Neural cell (in vitro differentiated cells): ENCODE results near the gene LENG9.

ENCODE experiments used
- CTCF ChIP-seq: fragments of 450-650 bp; IDR thresholded peaks from 2 replicates; pipeline ENCODE4 v1.5.1; 2014; ENCODE audit warnings: antibody characterized with exemption, mild to moderate bottlenecking, moderate library complexity; ENCODE audit not compliant: poor library complexity, severe bottlenecking
- EZH2 ChIP-seq: fragments of 200-600, 300-800 bp; shearing (Covaris generic), sonication (generic); IDR thresholded peaks from 2 replicates; pipeline ENCODE4 v1.6.1; 2014; ENCODE audit warnings: antibody characterized with exemption, low read length, borderline replicate concordance, mild to moderate bottlenecking; ENCODE audit not compliant: insufficient read depth, poor library complexity, severe bottlenecking
- POLR2AphosphoS5 ChIP-seq: IDR thresholded peaks from 2 replicates; pipeline ENCODE4 v1.6.1; 2012
- RAD21 ChIP-seq: fragments of 450-650 bp; conservative IDR thresholded peaks from 2 replicates; pipeline ENCODE4 v1.6.1; 2014; ENCODE audit warnings: antibody characterized with exemption, mild to moderate bottlenecking, moderate library complexity
- REST ChIP-seq: IDR thresholded peaks from 2 replicates; pipeline ENCODE4 v1.6.1; 2012; ENCODE audit warnings: borderline replicate concordance
- SMC3 ChIP-seq: fragments of 450-650 bp; conservative IDR thresholded peaks from 2 replicates; pipeline ENCODE4 v1.6.1; 2014; ENCODE audit warnings: antibody characterized with exemption, mild to moderate bottlenecking, moderate library complexity; ENCODE audit not compliant: poor library complexity
- TAF1 ChIP-seq: IDR thresholded peaks from 2 replicates; pipeline ENCODE4 v1.6.1; 2012; ENCODE audit warnings: low read depth

GRCh38 chr19:54502518-54503048, 39.0 kb upstream of the LENG9 start, which contains the start of gene LAIR2:
- TF ChIP-seq EZH2 = no peak
- no peak for TF ChIP-seq CTCF
- TF ChIP-seq TAF1 = no peak
- no peak for TF ChIP-seq RAD21
- no peak for TF ChIP-seq REST
- no peak for TF ChIP-seq POLR2AphosphoS5
- no peak for TF ChIP-seq SMC3
